Bronchial epithelial cell (primary cell): ENCODE measurements around the gene C14orf180. TPM values are rescaled to one million over a fixed set of nuclear protein-coding genes. Genes with fewer than 3 reads are reported as not detected.

Experiments used
- DNase-seq: peaks from one replicate; pipeline ENCODE4 v3.0.0-alpha.2; 2010; ENCODE audit warnings: low read depth
- FAIRE-seq: peaks from 2 replicates; lab custom pipeline; 2011; peaks lifted over from hg19 to GRCh38; lab: Jason Lieb, UNC
- H3K27me3 ChIP-seq: 2 replicates; pipeline ENCODE4 v1.5.1; 2011; ENCODE audit warnings: low read length; ENCODE audit not compliant: control insufficient read depth, insufficient read depth
- H3K36me3 ChIP-seq: 2 replicates; pipeline ENCODE4 v1.5.1; 2011; ENCODE audit warnings: low read length; ENCODE audit not compliant: control insufficient read depth, insufficient read depth
- H3K4me3 ChIP-seq: 2 replicates; pipeline ENCODE4 v1.5.1; 2011; ENCODE audit warnings: mild to moderate bottlenecking, low read depth, low read length, control low read depth
- CTCF ChIP-seq: IDR thresholded peaks from 2 replicates; pipeline ENCODE4 v1.5.1; 2011; ENCODE audit warnings: mild to moderate bottlenecking, moderate library complexity, low read length, control low read depth, inconsistent platforms; ENCODE audit not compliant: insufficient read depth, severe bottlenecking
- total RNA-seq: library from RNA; depleted of rRNA; stranded (reverse); fragments of >200 nt; gene quantifications from 2 replicates; pipeline ENCODE4 v1.2.1, GENCODE V29; 2014

The C14orf180 gene
- total RNA-seq, 1 donor from 2014 or later, result not detected

DNA sequence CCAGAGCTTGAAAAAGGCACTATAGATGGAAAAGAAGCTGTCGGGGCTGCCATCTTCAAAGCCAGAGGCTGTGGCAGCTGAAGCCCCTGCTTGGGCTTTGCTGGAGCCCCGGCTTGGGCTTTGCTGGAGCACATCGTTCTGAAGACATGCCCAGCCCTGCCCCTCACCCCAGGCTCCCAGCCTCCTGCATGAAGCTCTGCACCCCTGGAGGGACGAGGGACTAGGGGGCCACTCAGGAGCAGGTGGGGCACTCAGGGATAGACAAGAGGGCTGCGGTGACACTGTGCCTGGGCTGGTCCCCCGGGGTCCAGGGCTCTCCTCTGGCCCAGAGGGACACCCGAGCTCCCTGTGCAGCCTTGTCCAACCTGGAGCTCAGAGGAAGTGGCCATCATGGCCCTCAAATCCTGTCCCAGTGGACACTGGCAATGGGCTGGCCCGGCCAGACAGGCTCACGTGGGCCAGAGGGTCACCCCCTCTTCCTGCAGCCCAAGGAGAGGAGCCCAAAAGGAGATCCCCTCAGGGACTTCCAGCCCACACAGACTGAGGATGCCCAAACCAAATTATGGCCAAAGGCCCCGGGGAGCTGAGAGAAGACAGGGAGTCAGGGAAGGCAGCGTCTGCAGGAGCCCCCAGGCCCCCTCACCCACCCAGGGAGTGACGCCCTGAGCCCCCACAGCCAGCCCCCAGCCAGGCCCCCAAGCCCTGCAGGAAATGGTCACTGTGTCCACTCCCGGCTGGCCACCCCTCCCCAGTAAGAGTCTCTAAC lies 23.1 kb upstream of the C14orf180 start:
- no peak for DNase-seq
- Histone ChIP-seq H3K36me3 (no peaks in the 10 kb centered on the region), H3K4me3 (no peak overlapping the region), H3K27me3 (peaks cover under 1% of the 10 kb centered on the region)
- FAIRE-seq, result no peak
- no peak for TF ChIP-seq CTCF

GRCh38 chr14:104557086-104557485 lies 22.5 kb upstream of the C14orf180 start:
- Histone ChIP-seq H3K4me3 (no peak overlapping the region), H3K27me3 (peaks cover 2% of the 10 kb centered on the region), H3K36me3 (no peaks in the 10 kb centered on the region)
- FAIRE-seq (no peak), DNase-seq (no peak)
- TF ChIP-seq CTCF, result no peak

GRCh38 chr14:104557766-104558165 lies 21.8 kb upstream of the C14orf180 start:
- peaks cover 2% of the 10 kb centered on the region for H3K27me3 ChIP-seq
- no peak for DNase-seq
- FAIRE-seq, result no peak

GRCh38 chr14:104558231-104559027 lies 21.1 kb upstream of the C14orf180 start:
- Histone ChIP-seq H3K27me3 (peaks cover 2% of the 10 kb centered on the region), H3K4me3 (no peak overlapping the region), H3K36me3 (no peaks in the 10 kb centered on the region)
- no peak for TF ChIP-seq CTCF
- FAIRE-seq (no peak), DNase-seq (no peak)

More at GRCh38 chr14:104557766-104558165, 21.8 kb upstream of the C14orf180 start:
- TF ChIP-seq CTCF, result no peak
- Histone ChIP-seq H3K36me3 (no peaks in the 10 kb centered on the region), H3K4me3 (no peak overlapping the region)

- Histone ChIP-seq H3K4me3 (no peak overlapping the region), H3K27me3 (peaks cover 2% of the 10 kb centered on the region), H3K36me3 (no peaks in the 10 kb centered on the region)
- no peak for FAIRE-seq
- DNase-seq, result no peak
- no peak for TF ChIP-seq CTCF
Observed at GRCh38 chr14:104559028-104559803, 20.3 kb upstream of the C14orf180 start.
